Mesenteric fat pad (tissue), 1 donor: ENCODE data around the gene ADM5. TPM values are rescaled to one million over a fixed set of nuclear protein-coding genes. Genes with fewer than 3 reads are reported as not detected.
"Not testable (repeated sequence)": the region's sequence is repeated elsewhere in the genome, so short reads cannot be mapped to it uniquely, and the experiment has no call there.

Experiments used
- DNase-seq: peaks from one replicate; pipeline ENCODE4 v3.0.0-alpha.2; 2020; ENCODE audit warnings: low spot score
- total RNA-seq: library from RNA; stranded (reverse); fragmentation: NEBNext Ultra II Directional; extraction: Animal tissue kit (Norgen Biotek cat#: 25700); gene quantifications from one replicate; pipeline ENCODE4 v1.2.1, GENCODE V29; 2021
- donor health status: DM: yes; HTN: yes; CAD: no.

Gene ADM5
- total RNA-seq, 1 donor from 2014 or later = 1.3 TPM

DNA sequence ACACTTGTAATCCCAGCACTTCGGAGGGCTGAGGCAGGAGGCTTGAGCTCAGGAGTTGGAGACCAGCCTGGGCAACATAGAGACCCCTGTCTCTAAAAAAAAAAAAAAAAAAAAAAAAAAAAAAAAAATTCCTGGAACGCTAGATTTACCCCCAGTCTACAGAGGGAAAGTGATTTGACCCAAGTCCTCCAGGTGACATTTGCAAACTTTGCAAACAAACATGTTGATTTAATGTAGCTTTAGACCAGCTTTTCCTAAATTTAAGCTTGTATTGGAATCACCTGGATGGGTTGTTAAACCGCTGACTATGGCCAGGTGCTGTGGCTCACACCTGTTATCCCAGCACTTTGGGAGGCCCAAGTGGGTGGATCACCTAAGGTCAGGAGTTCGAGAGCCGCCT, 10.0 kb downstream of the ADM5 start:
- DNase-seq = no peak

DNA sequence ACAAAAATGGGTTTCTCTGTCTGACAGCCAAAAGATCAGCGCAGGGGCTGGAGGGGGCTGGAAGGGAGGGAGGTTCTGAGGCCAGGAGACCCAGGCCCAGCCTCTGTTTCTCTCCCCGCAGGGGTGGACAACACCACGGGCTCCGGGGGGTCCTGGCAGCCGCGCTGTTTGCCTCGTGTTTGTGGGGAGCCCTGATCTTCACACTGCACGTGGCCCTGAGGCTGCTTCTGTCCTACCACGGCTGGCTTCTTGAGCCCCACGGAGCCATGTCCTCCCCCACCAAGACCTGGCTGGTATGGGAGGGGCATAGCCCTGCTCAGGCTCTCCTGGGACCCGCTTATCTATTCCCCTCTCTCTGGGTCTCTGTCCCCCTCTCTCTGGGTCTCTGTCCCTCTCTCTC, 11.2 kb downstream of the ADM5 start:
- no peak for DNase-seq

DNA sequence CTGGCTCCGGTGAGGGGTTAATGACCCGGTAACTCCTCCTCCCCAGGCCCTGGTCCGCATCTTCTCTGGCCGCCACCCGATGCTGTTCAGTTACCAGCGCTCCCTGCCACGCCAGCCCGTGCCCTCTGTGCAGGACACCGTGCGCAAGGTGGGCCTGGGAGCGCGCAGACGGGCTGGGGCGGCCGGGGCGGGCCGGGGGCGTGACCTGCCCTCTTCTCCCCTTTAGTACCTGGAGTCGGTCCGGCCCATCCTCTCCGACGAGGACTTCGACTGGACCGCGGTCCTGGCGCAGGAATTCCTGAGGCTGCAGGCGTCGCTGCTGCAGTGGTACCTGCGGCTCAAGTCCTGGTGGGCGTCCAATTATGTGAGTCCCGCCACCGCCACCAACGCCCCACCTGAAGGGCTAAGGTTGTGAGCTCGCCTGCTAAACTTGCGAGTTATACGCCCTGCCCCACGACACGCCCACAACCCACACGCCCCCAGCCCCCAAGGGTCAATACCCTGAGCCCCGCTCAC, 11.9 kb downstream of the ADM5 start:
- no peak for DNase-seq

DNA sequence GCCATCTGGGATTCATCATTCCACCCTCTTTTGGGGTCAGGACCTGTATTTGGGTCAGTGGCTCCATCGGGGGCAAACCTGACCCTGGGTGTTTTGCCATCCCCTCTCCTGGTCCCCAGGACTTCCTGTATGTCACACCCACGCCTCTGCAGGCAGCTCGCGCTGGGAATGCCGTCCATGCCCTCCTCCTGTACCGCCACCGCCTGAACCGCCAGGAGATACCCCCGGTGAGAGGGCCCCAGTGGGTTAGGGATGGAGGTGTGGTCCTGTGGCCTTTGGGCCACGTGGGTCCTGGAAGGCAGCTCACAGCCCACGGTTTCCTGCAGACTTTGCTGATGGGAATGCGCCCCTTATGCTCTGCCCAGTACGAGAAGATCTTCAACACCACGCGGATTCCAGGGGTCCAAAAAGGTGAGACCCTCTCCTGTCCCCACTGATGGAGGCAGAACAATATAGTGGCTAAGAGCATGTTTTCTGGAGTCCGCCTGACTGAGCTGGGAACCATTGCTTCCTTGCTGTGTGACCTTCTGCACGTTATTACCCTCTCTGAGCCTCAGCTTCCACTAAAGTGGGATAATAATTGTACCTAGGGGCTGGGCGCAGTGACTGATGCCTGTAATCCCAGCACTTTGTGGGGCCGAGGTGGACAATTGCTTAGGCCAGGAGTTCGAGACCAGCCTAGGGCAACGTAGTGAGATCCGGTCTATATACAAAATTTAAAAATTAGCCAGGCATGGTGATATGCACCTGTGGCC, 15.7 kb downstream of the ADM5 start:
- DNase-seq = no peak

DNA sequence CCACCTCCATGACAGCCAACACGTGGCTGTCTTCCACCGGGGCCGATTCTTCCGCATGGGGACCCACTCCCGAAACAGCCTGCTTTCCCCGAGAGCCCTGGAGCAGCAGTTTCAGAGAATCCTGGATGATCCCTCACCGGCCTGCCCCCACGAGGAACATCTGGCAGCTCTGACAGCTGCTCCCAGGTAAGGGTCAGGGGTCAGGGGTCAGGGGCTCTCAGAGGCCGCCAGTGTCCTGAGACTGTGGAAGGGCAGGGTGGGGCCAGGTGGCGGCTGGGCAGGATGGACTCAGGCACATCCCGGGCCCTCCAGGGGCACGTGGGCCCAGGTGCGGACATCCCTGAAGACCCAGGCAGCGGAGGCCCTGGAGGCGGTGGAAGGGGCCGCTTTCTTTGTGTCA, 16.5 kb downstream of the ADM5 start:
- no peak for DNase-seq

DNA sequence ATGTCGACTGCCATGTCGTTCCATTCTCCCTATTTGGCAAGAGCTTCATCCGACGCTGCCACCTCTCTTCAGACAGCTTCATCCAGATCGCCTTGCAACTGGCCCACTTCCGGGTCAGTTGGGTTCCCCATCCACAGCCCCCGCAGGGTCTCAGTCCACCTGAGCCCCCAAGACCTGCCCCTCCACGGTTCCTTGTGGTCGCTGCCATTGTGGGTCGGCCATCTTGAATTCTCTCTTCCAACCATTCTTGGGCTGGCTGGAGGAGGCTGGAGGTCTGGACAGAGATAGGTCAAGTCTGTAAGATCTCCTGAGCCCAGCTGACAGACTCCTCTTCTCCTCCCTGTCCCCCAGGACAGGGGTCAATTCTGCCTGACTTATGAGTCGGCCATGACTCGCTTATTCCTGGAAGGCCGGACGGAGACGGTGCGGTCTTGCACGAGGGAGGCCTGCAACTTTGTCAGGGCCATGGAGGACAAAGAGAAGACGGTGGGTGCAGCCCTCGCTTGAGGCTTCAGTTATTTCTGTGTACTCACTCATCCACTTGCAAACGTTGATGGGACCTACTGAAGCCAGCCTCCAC, 21.1 kb downstream of the ADM5 start:
- DNase-seq = no peak

DNA sequence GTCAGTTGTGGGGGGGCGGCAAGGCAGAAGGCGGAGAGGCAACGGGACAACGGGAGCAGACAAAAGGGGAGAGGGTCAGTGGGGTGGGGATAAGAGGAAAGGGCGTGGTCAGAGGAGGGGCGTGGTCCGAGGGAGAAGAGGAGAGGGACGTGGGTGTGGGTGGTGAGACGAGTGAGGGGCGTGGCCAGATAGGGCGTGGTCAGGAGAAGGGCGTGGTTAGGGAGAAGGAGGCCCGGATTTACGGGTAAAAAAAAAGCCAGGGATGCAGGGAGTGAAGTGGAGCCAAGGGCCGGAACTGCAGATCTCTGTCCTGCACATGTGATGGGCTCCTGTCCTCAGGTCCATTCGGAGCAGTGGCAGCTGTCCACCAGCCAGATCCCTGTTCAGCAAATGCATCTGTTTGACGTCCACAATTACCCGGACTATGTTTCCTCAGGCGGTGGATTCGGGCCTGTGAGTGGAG, 23.0 kb downstream of the ADM5 start:
- no peak for DNase-seq

DNA sequence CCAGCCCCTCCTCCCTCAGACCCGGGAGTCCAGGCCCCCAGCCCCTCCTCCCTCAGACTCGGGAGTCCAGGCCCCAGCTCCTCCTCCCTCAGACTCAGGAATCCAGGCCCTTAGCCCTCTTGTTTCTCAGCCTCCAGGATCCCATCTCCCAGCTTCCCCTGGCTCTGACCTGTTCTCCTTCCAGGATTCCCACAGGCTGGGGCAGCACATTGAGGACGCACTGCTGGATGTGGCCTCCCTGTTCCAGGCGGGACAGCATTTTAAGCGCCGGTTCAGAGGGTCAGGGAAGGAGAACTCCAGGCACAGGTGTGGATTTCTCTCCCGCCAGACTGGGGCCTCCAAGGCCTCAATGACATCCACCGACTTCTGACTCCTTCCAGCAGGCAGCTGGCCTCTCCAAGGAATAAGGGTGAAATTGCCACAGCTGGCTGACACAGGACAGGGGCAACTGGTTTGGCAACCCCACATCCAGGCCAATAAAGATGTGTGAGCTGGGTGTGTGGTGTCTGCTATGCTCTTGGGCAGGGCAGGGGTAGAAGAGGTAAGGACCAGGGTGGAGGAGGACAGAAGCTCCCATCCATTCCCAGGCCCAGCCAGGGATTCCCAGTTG, 23.9 kb downstream of the ADM5 start:
- no peak for DNase-seq

DNA sequence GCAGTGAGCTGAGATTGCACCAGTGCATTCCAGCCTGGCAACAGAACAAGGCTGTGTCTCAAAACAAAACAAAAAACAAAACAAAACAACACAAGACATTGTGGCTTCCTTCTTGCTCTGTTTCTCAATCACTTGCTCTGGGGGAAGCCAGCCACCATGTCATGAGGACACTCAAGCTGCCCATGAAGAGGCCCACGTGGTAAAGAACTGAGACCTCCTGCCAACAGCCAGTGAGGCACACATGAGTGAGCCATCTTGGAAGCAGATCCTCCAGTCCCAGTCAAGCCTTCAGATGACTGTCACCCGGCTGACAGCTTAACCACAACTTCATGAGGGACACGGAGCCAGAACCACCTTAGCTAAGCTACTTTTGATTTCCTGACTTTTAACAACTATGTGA, 26.8 kb downstream of the ADM5 start:
- no peak for DNase-seq

DNA sequence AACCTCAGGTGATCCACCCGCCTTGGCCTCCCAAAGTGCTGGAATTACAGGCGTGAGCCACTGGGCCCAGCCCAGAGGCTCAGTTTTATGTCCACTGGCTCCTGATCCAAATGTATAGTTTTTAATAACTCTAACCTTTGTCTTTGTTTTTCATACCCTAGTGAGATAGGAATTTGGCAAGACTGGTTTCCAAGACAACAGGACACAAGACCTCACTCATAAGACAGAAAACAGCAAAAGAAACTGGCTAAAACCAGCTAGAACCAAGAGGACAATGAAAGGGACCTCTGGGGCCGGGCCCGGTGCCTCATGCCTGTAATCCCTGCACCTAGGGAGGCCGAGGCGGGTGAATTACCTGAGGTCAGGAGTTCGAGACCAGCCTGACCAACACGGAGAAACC, 29.1 kb downstream of the ADM5 start:
- no peak for DNase-seq

DNA sequence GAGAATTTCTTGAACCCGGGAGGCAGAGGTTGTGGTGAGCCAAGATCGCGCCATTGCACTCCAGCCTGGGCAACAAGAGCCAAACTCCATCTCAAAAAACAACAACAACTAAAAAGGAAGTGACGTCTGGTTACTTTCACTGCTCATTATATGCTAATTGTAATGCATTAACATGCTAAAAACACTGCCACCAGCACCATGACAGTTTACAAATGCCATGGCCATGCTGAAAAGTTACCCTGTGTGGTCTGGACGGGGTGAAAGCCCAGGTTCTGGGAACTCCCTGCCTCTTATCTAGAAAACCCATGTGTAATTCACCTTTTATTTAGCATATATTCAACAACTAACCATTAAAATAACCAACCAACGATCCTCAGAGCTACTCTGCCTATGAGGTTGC, 29.6 kb downstream of the ADM5 start:
- no peak for DNase-seq

DNA sequence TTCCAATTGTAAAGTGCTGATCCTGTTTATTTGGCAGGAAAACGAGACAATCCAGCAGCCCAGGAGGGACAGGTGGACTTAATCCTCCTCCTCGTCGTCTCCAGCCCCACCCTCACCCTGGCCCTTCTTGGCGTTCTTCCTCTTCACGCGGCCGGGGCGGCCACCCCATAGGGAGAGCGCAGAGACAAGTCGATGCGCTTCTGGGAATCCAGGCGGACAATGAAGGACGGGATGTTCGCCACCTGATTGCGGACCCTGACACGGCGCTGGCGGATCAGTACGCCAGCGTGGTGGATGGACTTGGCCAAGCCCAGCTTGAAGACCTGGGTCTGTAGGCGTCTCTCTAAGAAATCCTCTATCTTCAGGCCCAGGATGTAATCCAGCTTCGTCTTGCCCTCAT, 30.0 kb downstream of the ADM5 start:
- not testable (repeated sequence) for DNase-seq

DNA sequence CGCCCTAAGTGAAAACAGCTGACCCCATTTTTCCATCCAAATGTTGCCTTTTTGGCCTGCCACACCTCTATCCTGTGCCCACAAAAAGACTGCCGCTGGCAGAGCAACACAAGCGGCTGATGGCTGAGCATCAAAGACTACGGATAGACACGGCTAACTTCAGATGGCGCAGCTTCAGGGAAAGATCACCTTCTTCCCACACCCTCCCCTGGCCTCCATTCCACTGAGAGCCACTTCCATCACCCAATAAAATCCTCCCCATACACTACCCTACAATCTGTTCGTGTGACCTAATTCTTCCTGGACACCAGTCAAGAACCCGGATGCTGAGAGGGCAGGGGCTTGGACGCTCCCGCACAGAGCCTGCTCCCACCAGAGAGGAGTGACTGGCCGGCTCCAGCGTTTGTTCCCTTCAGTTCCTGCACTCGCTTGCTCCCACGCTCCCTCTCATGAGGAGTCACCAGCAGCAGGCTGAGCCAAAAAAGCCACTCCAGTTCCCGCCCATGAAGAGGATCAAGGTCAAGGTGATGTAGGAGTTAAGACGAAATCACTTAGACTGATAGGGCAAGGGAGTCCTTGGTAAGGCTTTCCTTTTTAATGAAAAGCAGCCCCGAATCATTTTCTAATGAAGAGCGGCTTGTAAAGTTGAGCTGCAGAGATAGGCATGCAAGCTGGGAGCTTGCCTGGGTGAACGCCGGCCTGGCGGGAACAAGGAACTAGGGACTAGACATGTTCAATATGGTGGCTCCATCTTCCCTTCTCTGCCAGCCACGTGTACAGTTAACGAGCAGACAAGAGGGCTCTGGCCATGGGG, 38.0 kb downstream of the ADM5 start:
- no peak for DNase-seq

DNA sequence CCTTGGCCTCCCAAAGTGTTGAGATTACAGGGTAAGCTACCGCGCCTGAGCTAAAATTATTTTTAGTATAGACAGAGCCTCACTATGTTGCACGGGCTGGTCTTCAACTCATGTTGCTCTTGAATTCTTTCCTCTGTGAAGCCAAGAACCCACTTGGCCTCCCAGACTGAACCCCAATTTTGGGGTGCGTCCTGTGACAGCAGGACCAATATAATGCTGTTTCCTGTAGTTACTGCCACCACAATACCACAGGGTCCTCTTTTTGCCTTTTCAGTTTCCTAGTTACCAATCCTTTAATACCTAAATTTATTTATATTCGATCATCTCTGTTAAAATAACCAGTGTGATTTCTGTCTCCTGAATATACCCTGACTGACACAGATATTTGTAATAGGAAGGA, 40.8 kb downstream of the ADM5 start:
- DNase-seq = no peak

DNA sequence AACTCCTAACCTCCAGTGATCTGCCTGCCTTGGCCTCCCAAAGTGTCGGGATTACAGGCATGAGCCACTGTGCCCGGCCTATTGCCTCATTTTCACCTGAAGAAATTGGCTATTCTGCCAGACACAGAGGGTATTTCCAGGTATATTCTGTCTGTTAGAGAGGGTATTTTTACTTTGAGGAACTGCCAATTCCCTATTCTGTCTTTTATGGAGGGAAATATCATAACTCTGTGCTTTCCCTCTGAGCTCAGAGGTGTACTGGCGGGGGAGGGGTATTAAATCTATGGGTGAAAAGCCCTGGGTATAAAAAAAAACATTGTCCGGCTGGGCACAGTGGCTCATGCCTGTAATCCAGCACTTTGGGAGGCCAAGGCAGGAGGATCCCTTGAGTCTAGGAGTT, 48.9 kb downstream of the ADM5 start:
- DNase-seq = no peak

DNA sequence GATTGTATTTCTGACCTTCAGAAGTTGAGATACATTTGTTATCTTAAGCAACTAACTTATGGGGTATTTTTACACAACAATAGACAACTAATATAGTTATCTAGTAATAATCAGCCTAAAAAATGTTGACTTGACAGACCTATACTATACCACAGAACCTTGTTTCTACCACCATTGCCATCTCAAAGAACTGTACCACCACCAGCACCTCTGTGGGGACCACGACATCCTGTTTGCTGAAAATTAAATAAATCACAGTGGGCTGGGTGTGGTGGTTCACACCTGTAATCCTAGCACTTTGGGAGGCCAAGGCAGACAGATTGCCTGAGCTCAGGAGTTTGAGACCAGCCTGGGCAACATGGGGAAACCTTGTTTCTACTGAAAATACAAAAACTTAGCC, 49.7 kb downstream of the ADM5 start:
- no peak for DNase-seq

DNA sequence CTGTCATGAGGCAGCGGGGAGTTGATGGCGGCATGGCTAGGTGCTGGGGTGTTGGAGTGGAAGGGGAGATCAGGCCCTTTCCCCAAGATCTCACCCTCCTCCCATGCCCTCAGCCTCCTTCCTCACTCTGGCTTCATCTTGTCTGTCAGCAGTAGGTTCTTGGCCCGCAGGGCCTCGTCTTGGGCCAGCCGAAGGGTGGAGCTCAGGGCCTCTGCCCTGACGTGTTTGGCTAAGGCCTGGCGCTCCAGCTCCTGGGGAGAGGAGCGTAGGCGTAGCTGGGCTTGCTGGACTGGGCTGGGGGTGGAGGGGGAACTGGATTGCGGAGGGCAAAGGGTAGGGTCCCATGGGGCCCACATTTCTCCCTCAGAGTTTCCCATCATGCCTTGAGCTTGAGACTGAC, 50.5 kb downstream of the ADM5 start:
- DNase-seq = no peak
